GM10847 (cell line): Measurements from ENCODE around the gene TRAF5.

Source experiments
- POLR2A ChIP-seq: IDR thresholded peaks from 2 replicates; pipeline ENCODE4 v1.6.1; 2011; ENCODE audit not compliant: insufficient read length; ENCODE audit errors: extremely low read depth

TRAF5 gene

GRCh38 chr1:211335522-211336157 lies 9.0 kb downstream of the TRAF5 start:
- no peak for TF ChIP-seq POLR2A

- no peak for TF ChIP-seq POLR2A
These were observed 9.5 kb downstream of the TRAF5 start for GRCh38 chr1:211336161-211336560.

- no peak for TF ChIP-seq POLR2A
These were observed 10.1 kb downstream of the TRAF5 start for GRCh38 chr1:211336775-211337174.

- no peak for TF ChIP-seq POLR2A
These were observed 11.0 kb downstream of the TRAF5 start for GRCh38 chr1:211337430-211338223.

GRCh38 chr1:211338224-211338620 lies 11.6 kb downstream of the TRAF5 start:
- TF ChIP-seq POLR2A: no peak

- TF ChIP-seq POLR2A: no peak
These were observed 13.0 kb downstream of the TRAF5 start for GRCh38 chr1:211339631-211340041.

GRCh38 chr1:211340622-211341507 lies 14.2 kb downstream of the TRAF5 start:
- TF ChIP-seq POLR2A: no peak

GRCh38 chr1:211341999-211342398 lies 15.4 kb downstream of the TRAF5 start:
- no peak for TF ChIP-seq POLR2A

GRCh38 chr1:211343607-211344006 lies 17.0 kb downstream of the TRAF5 start:
- TF ChIP-seq POLR2A: no peak

GRCh38 chr1:211344152-211344618 lies 17.6 kb downstream of the TRAF5 start:
- TF ChIP-seq POLR2A: no peak

- TF ChIP-seq POLR2A: no peak
These were observed 19.1 kb downstream of the TRAF5 start for GRCh38 chr1:211345719-211346118.

GRCh38 chr1:211347077-211347844 lies 20.6 kb downstream of the TRAF5 start:
- TF ChIP-seq POLR2A: no peak

- no peak for TF ChIP-seq POLR2A
These were observed 21.9 kb downstream of the TRAF5 start for GRCh38 chr1:211348547-211348946.

- no peak for TF ChIP-seq POLR2A
These were observed 23.1 kb downstream of the TRAF5 start for GRCh38 chr1:211349741-211350140.

- no peak for TF ChIP-seq POLR2A
These were observed 25.8 kb downstream of the TRAF5 start for GRCh38 chr1:211352465-211352864.
